ENCODE results near the gene MAL. TPM values are rescaled to one million over a fixed set of nuclear protein-coding genes. Genes with fewer than 3 reads are reported as not detected.

The MAL gene
- total and polyA plus RNA-seq, 5 donors, result 4.5 to 15.5 (median 10.0) TPM

- Histone ChIP-seq H3K9me3 (ENCODE audit: control insufficient read depth, low read length) (no peaks in the 10 kb centered on the region), H3K4me3 (ENCODE audit: low read length) (no peak overlapping the region), H3K27me3 (ENCODE audit: control insufficient read depth, insufficient read depth) (no peaks in the 10 kb centered on the region), H3K4me1 (ENCODE audit: control insufficient read depth, insufficient read depth, low read length) (no peaks in the 10 kb centered on the region), H3K27ac (ENCODE audit: low read length) (no peak overlapping the region)
- 77% methylated on average over 4 of the region's 4 CpGs for WGBS
- no peak for ATAC-seq
- no peak for DNase-seq
- intact Hi-C loops (cut with DNase I), result no loop called here
These were observed 46.9 kb downstream of the MAL start for GRCh38 chr2:95072424-95072823.

GRCh38 chr2:95073856-95074662 lies 48.6 kb downstream of the MAL start:
- Histone ChIP-seq H3K27ac (ENCODE audit: low read length) (no peak overlapping the region), H3K9me3 (ENCODE audit: control insufficient read depth, low read length) (no peaks in the 10 kb centered on the region), H3K4me3 (ENCODE audit: low read length) (no peak overlapping the region), H3K4me1 (ENCODE audit: control insufficient read depth, insufficient read depth, low read length) (no peaks in the 10 kb centered on the region), H3K27me3 (ENCODE audit: control insufficient read depth, insufficient read depth) (no peaks in the 10 kb centered on the region)
- 77% methylated on average over 18 of the region's 18 CpGs for WGBS
- DNase-seq (no peak), ATAC-seq (no peak)
- intact Hi-C loops (cut with DNase I), result no loop called here

GRCh38 chr2:95074663-95075439 lies 49.3 kb downstream of the MAL start:
- Histone ChIP-seq H3K27ac (ENCODE audit: low read length) (no peak overlapping the region), H3K4me1 (ENCODE audit: control insufficient read depth, insufficient read depth, low read length) (no peaks in the 10 kb centered on the region), H3K27me3 (ENCODE audit: control insufficient read depth, insufficient read depth) (no peaks in the 10 kb centered on the region), H3K9me3 (ENCODE audit: control insufficient read depth, low read length) (no peaks in the 10 kb centered on the region), H3K4me3 (ENCODE audit: low read length) (no peak overlapping the region)
- ATAC-seq (no peak), DNase-seq (no peak)
- WGBS, result 68% methylated on average over 15 of the region's 15 CpGs
- intact Hi-C loops (cut with DNase I), result loop anchor here in 1 of 4 donors (5.0 kb wide), 1 partner anchor 42 kb away; no protein-coding TSS in a partner anchor

- 84% methylated on average over 8 of the region's 8 CpGs for WGBS
- no peak for ATAC-seq
- Histone ChIP-seq H3K4me3 (ENCODE audit: low read length) (no peak overlapping the region), H3K27me3 (ENCODE audit: control insufficient read depth, insufficient read depth) (no peaks in the 10 kb centered on the region), H3K4me1 (ENCODE audit: control insufficient read depth, insufficient read depth, low read length) (no peaks in the 10 kb centered on the region), H3K9me3 (ENCODE audit: control insufficient read depth, low read length) (no peaks in the 10 kb centered on the region), H3K27ac (ENCODE audit: low read length) (no peak overlapping the region)
- DNase-seq, result no peak
- intact Hi-C loops (cut with DNase I), result loop anchor here in 1 of 4 donors (5.0 kb wide), 1 partner anchor 42 kb away; no protein-coding TSS in a partner anchor
These were observed 50.1 kb downstream of the MAL start for GRCh38 chr2:95075440-95076132.

- 7% methylated on average over 44 of the region's 44 CpGs for WGBS
- peak; percentile 72 to 81 for ATAC-seq
- Histone ChIP-seq H3K27ac (ENCODE audit: low read length) (no peak overlapping the region), H3K4me3 (ENCODE audit: low read length) (peak overlapping the region; percentile 61), H3K4me1 (ENCODE audit: control insufficient read depth, insufficient read depth, low read length) (no peaks in the 10 kb centered on the region), H3K9me3 (ENCODE audit: control insufficient read depth, low read length) (no peaks in the 10 kb centered on the region), H3K27me3 (ENCODE audit: control insufficient read depth, insufficient read depth) (no peaks in the 10 kb centered on the region)
- intact Hi-C loops (cut with DNase I), result loop anchor here in 1 of 4 donors (5.0 kb wide), 1 partner anchor 40 kb away; no protein-coding TSS in a partner anchor
- peak; percentile 68 to 89 (median 86) for DNase-seq
These were observed 51.4 kb downstream of the MAL start for GRCh38 chr2:95076705-95077529.

GRCh38 chr2:95077530-95077825 lies 52.0 kb downstream of the MAL start:
- no peak for DNase-seq
- H3K27me3 ChIP-seq (ENCODE audit: control insufficient read depth, insufficient read depth), result no peaks in the 10 kb centered on the region

GRCh38 chr2:95077861-95078603 lies 52.5 kb downstream of the MAL start:
- WGBS, result 69% methylated on average over 10 of the region's 10 CpGs
- intact Hi-C loops (cut with DNase I), result loop anchor here in 1 of 4 donors (5.0 kb wide), 1 partner anchor 39 kb away; no protein-coding TSS in a partner anchor
- H3K27me3 ChIP-seq (ENCODE audit: control insufficient read depth, insufficient read depth), result no peaks in the 10 kb centered on the region
- ATAC-seq (no peak), DNase-seq (no peak)
- no peaks in the 10 kb centered on the region for H3K9me3 ChIP-seq (ENCODE audit: control insufficient read depth, low read length)
- no peak overlapping the region for H3K4me3 ChIP-seq (ENCODE audit: low read length)
- H3K4me1 ChIP-seq (ENCODE audit: control insufficient read depth, insufficient read depth, low read length), result no peaks in the 10 kb centered on the region
- no peak overlapping the region for H3K27ac ChIP-seq (ENCODE audit: low read length)

More at GRCh38 chr2:95077530-95077825, 52.0 kb downstream of the MAL start:
- intact Hi-C loops (cut with DNase I), result loop anchor here in 1 of 4 donors (5.0 kb wide), 1 partner anchor 40 kb away; no protein-coding TSS in a partner anchor
- Histone ChIP-seq H3K4me1 (ENCODE audit: control insufficient read depth, insufficient read depth, low read length) (no peaks in the 10 kb centered on the region), H3K27ac (ENCODE audit: low read length) (no peak overlapping the region), H3K4me3 (ENCODE audit: low read length) (no peak overlapping the region), H3K9me3 (ENCODE audit: control insufficient read depth, low read length) (no peaks in the 10 kb centered on the region)
- 40% methylated on average over 3 of the region's 3 CpGs for WGBS
- ATAC-seq, result no peak

- Histone ChIP-seq H3K4me3 (ENCODE audit: low read length) (no peak overlapping the region), H3K27me3 (ENCODE audit: control insufficient read depth, insufficient read depth) (no peaks in the 10 kb centered on the region), H3K4me1 (ENCODE audit: control insufficient read depth, insufficient read depth, low read length) (no peaks in the 10 kb centered on the region), H3K9me3 (ENCODE audit: control insufficient read depth, low read length) (no peaks in the 10 kb centered on the region), H3K27ac (ENCODE audit: low read length) (no peak overlapping the region)
- intact Hi-C loops (cut with DNase I), result loop anchor here in 1 of 4 donors (5.0 kb wide), 1 partner anchor 38 kb away; no protein-coding TSS in a partner anchor
- no peak for ATAC-seq
- WGBS, result 26% methylated on average over 7 of the region's 7 CpGs
- DNase-seq, result no peak
These were observed 53.7 kb downstream of the MAL start for GRCh38 chr2:95079199-95079683.

GRCh38 chr2:95082477-95082876 lies 57.0 kb downstream of the MAL start:
- H3K27me3 ChIP-seq (ENCODE audit: control insufficient read depth, insufficient read depth), result no peaks in the 10 kb centered on the region
- 95% methylated on average over 2 of the region's 2 CpGs for WGBS
- no peak overlapping the region for H3K27ac ChIP-seq (ENCODE audit: low read length)
- intact Hi-C loops (cut with DNase I), result no loop called here
- DNase-seq, result no peak
- no peak overlapping the region for H3K4me3 ChIP-seq (ENCODE audit: low read length)
- ATAC-seq, result no peak
- no peaks in the 10 kb centered on the region for H3K4me1 ChIP-seq (ENCODE audit: control insufficient read depth, insufficient read depth, low read length)
- no peaks in the 10 kb centered on the region for H3K9me3 ChIP-seq (ENCODE audit: control insufficient read depth, low read length)
